ENCODE measurements around the gene BCL2L13.

Gene BCL2L13

GRCh38 chr22:17777005-17777716 is 138.6 kb downstream of the BCL2L13 start:
- no peak overlapping the region for H3K4me3 ChIP-seq (replicated peaks; ENCODE audit: low read depth, low read length)
- no peak for TF ChIP-seq CTCF (IDR thresholded peaks at IDR 0.05; ENCODE audit: low read depth, low read length, missing control alignments)
- DNase-seq (ENCODE audit: extremely low read depth, low read depth) = no peak

- no peak for DNase-seq (ENCODE audit: extremely low read depth, low read depth)
- no peak overlapping the region for H3K4me3 ChIP-seq (replicated peaks; ENCODE audit: low read depth, low read length)
- TF ChIP-seq CTCF (IDR thresholded peaks at IDR 0.05; ENCODE audit: low read depth, low read length, missing control alignments) = no peak
Observed at GRCh38 chr22:17777717-17778044, 139.1 kb downstream of the BCL2L13 start.

- TF ChIP-seq CTCF (IDR thresholded peaks at IDR 0.05; ENCODE audit: low read depth, low read length, missing control alignments) = no peak
- no peak overlapping the region for H3K4me3 ChIP-seq (replicated peaks; ENCODE audit: low read depth, low read length)
- DNase-seq (ENCODE audit: extremely low read depth, low read depth) = no peak
Observed at GRCh38 chr22:17778412-17778976, 139.9 kb downstream of the BCL2L13 start.

GRCh38 chr22:17779286-17780115 is 140.9 kb downstream of the BCL2L13 start:
- TF ChIP-seq CTCF (IDR thresholded peaks at IDR 0.05; ENCODE audit: low read depth, low read length, missing control alignments) = no peak
- DNase-seq (ENCODE audit: extremely low read depth, low read depth) = no peak

GRCh38 chr22:17780116-17780740 is 141.7 kb downstream of the BCL2L13 start:
- no peak for TF ChIP-seq CTCF (IDR thresholded peaks at IDR 0.05; ENCODE audit: low read depth, low read length, missing control alignments)
- H3K4me3 ChIP-seq (replicated peaks; ENCODE audit: low read depth, low read length) = no peak overlapping the region
- no peak for DNase-seq (ENCODE audit: extremely low read depth, low read depth)

More at GRCh38 chr22:17779286-17780115, 140.9 kb downstream of the BCL2L13 start:
- H3K4me3 ChIP-seq (replicated peaks; ENCODE audit: low read depth, low read length) = no peak overlapping the region
